BJ (cell line): Measurements from ENCODE around the gene TENT5A. TPM values are rescaled to one million over a fixed set of nuclear protein-coding genes. Genes with fewer than 3 reads are reported as not detected.

ENCODE experiments used
- CTCF ChIA-PET: fragments of 350-600 bp; formaldehyde crosslinking; extraction: SDS; loops from one replicate; lab custom pipeline; 2021; ENCODE audit warnings: antibody characterized with exemption, inconsistent platforms; lab: Yijun Ruan, JAX
- POLR2A ChIA-PET: fragments of 300-600 bp; sonication (Branson Sonifier 250); formaldehyde crosslinking; extraction: SDS; loops from one replicate; lab custom pipeline; 2021; ENCODE audit warnings: antibody characterized with exemption; lab: Charles Lee
- DNase-seq: peaks from one replicate; pipeline ENCODE4 v3.0.0-alpha.2; 2011; ENCODE audit warnings: low read depth
- H3K27me3 ChIP-seq: 2 replicates; pipeline ENCODE4 v1.6.0; 2011; ENCODE audit warnings: low read length; ENCODE audit not compliant: control insufficient read depth, insufficient read depth
- H3K36me3 ChIP-seq: 2 replicates; pipeline ENCODE4 v1.5.1; 2011; ENCODE audit warnings: low read length; ENCODE audit not compliant: control insufficient read depth, insufficient read depth
- H3K4me3 ChIP-seq: 2 replicates; pipeline ENCODE4 v1.5.1; 2011; ENCODE audit warnings: low read depth, mild to moderate bottlenecking, control low read depth, low read length
- polyA plus RNA-seq: library from polyadenylated mRNA; depleted of rRNA; stranded (reverse); fragments of >200 nt; gene quantifications from 2 replicates; pipeline ENCODE4 v1.2.3, GENCODE V29; 2011
- TF ChIP-seq, protein P1 (sequence below): IDR thresholded peaks from 2 replicates; pipeline ENCODE4 v1.5.1; 2011; ENCODE audit warnings: low read depth, mild to moderate bottlenecking, control low read depth, inconsistent platforms, low read length, moderate library complexity; ENCODE audit not compliant: insufficient read depth

TENT5A gene
- polyA plus RNA-seq, 1 experiment: 9.7 TPM

DNA sequence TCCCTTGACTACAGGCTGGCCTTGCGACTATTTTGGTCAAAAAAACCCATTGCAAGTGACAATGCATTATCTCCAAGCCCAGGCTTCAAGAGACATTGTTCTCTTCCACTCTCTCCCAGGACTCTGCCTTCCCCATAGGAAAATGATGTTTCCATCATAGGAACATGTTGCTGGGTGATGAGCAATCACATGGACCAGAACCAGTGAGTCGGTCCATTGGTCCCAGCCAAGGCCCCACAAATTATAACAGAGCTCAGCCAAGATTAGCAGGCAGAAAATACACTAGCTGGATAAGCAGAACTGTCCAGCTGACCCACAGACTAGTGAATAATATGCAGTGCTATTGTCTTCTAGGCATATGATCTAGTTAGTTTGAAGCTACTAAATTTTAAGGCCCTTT lies 27.4 kb downstream of the TENT5A start:
- CTCF ChIA-PET: no interaction called here
- Histone ChIP-seq H3K27me3 (no peaks in the 10 kb centered on the region), H3K4me3 (no peak overlapping the region), H3K36me3 (no peaks in the 10 kb centered on the region)
- TF ChIP-seq, protein P1, sequence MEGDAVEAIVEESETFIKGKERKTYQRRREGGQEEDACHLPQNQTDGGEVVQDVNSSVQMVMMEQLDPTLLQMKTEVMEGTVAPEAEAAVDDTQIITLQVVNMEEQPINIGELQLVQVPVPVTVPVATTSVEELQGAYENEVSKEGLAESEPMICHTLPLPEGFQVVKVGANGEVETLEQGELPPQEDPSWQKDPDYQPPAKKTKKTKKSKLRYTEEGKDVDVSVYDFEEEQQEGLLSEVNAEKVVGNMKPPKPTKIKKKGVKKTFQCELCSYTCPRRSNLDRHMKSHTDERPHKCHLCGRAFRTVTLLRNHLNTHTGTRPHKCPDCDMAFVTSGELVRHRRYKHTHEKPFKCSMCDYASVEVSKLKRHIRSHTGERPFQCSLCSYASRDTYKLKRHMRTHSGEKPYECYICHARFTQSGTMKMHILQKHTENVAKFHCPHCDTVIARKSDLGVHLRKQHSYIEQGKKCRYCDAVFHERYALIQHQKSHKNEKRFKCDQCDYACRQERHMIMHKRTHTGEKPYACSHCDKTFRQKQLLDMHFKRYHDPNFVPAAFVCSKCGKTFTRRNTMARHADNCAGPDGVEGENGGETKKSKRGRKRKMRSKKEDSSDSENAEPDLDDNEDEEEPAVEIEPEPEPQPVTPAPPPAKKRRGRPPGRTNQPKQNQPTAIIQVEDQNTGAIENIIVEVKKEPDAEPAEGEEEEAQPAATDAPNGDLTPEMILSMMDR: no peak
- DNase-seq: no peak
- POLR2A ChIA-PET: no interaction called here

DNA sequence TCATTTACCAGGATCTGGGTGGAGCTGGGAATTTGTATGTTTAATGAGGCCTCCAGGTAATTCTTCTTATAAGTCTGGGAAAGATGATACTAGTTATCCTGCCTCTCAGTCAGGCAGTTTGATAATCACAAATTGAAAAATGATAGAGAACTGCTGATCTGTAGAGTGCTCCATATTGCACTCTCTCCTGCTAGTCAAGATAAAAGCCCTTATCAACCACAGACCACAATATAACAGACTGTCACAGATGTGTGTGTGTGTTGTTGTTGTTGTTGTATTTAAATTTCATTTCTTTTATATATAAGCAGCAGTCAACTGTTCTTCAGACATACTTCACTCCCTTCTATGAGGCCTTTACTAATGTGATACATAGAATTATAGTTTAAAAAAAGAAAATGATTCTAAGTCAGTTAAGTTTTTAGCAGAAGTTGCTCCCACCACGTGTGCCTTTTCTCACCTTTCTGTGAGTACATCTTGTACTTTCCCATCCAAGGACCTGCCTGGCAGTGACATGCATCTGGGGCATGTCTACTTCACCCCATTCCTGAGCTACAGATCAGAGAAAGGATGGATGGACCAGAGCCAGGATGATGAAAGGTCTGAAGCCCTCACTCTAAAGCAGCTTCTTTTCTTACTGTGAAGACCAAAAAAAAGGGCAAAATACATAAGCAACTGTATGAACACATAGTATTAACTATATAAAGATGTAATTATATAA lies 29.8 kb downstream of the TENT5A start:
- ChIA-PET POLR2A (interaction anchor here (0.6 kb wide), 1 partner anchor 12 kb away, joined by 5 read pairs; no protein-coding TSS in a partner anchor), CTCF (no interaction called here)
- Histone ChIP-seq H3K4me3 (no peak overlapping the region), H3K36me3 (no peaks in the 10 kb centered on the region), H3K27me3 (no peaks in the 10 kb centered on the region)
- TF ChIP-seq, protein P1: no peak
- no peak for DNase-seq

DNA sequence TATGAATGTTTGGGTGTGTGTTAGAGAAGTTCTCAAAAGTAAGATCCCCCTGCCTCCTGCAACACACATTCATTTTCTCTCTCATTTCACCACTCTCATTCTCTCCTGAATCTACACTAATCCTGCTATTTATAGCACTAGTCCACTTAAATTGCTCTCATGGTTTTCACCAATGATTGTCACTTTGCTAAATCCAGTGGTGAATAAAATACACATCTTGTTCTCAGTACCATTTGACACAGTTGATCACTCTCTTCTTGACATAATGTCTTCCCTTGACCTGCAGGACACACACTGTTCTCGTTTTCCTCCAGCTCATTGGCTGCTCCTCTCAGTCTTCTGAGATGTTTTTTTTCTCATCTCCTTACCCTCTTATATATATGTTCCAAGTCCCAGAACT lies 32.1 kb downstream of the TENT5A start:
- DNase-seq: no peak
- H3K36me3 ChIP-seq: no peaks in the 10 kb centered on the region
- no peak overlapping the region for H3K4me3 ChIP-seq
- ChIA-PET POLR2A (no interaction called here), CTCF (no interaction called here)
- TF ChIP-seq, protein P1: no peak
- H3K27me3 ChIP-seq: no peaks in the 10 kb centered on the region

DNA sequence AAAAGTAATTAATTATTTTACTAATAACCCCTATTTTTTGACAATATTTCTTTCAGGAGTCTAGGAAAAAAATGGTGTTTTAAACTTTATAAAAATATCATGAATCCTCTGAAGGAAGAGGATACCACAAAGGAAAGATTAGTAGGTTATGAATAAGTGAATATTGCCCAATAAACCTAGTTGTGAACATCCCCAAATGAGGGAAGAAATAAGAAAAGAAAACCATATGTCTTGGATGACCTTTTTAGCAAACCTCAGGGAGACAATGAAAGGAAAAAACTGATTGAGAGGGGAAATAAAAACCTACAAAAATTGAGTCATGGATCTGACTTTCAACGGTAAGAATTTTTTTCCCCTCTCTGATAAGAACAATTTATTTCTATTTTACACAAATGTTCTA lies 34.4 kb downstream of the TENT5A start:
- no peak overlapping the region for H3K4me3 ChIP-seq
- TF ChIP-seq, protein P1: no peak
- CTCF ChIA-PET: no interaction called here
- POLR2A ChIA-PET: no interaction called here
- DNase-seq: no peak
- no peaks in the 10 kb centered on the region for H3K36me3 ChIP-seq
- no peaks in the 10 kb centered on the region for H3K27me3 ChIP-seq

DNA sequence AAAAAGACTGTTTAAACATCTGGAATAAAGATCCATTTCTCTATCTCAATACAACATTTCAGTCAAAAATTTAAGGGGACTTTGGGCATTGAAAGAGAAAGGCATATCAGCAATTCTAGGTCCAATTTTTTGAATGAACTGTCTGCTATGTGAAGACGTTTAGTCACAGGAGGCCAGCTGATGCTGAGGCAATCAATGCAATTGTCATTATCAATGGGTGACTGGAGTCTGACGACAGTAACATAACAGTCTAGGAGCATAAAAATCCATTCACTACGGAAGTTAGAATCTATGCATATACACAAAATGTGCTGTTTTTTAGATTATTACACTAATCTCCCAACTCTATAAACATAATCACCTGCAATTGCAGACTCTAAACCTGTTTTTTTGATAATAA lies 37.8 kb downstream of the TENT5A start:
- Histone ChIP-seq H3K27me3 (no peaks in the 10 kb centered on the region), H3K4me3 (no peak overlapping the region), H3K36me3 (no peaks in the 10 kb centered on the region)
- DNase-seq: no peak
- CTCF ChIA-PET: interaction anchor here (1.5 kb wide), 1 partner anchor 11 kb away, joined by 3 read pairs; no protein-coding TSS in a partner anchor
- TF ChIP-seq, protein P1: no peak
- POLR2A ChIA-PET: no interaction called here
